ELF-1 (cell line): Measurements from ENCODE around the gene GPANK1.

ENCODE experiments used
- DNase-seq: peaks from one replicate; pipeline ENCODE4 v3.0.0-alpha.2; 2016; ENCODE audit warnings: low read depth, low spot score

Gene GPANK1

DNA sequence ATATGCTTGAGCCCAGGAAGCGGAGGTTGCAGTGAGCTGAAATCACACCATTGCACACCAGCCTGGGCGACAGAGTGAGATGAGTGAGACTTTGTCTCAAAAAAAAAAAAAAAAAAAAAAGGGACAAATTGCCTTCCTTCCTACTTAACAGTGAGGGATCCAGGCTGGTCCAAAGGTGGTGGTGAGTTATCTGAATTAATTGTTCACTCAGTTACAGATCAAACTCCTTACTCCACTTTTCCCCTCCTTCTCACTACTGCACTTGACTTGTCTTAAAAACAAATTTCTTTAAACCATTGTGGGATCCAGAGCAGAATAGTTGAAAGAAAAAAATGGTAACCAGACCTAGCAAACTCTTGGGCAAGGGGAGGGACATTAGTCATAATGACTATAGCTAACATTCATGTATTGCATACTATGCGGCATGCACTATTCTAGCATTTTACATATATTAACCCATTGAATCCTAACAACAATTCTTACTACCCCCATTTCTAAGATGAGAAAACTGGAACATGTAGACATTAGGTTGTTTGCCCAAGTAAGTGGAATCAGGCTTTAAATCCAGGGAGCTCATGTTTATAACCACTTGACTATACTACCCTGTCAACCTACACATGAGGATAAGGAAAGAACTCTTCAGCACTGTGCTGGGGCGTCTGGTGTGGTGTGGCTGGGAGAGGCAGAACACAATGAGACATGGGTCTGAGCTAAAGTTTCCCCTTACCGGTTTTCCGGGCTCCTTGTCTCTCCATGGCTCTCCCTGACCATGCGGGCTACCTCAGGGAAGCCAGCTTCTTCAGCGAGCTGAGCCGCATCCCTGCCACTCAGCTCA is 1.5 kb downstream of the GPANK1 start:
- no peak for DNase-seq

DNA sequence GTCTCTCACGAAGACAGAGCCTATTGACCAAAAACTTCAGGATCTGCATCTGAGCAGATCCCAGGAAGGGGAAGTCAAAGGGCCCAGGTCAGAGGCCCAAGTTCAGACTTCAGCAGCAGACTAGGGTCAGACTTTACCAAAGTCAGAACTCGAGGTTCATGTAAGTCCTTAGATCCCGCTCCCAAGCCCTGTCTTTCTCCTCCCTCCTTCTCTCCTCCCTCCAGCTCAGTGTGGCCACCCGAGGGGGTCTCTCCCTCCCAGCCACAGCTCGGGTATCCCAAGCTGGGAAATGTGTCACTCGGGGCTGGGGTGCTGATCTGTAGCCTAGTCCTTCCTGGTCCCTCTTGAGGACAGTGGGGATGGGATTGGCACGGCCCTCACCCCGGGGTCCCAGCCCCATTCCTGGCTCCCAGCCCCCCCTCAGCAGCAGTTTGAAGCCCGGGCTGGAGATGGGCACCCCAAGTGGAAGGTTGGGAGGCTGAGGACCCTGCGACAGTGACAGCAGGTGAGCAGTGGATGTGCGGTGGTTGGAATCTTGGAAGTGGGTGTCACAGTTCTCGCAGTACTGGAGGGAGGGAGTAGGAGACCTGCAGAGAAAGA is 2.6 kb downstream of the GPANK1 start:
- no peak for DNase-seq

DNA sequence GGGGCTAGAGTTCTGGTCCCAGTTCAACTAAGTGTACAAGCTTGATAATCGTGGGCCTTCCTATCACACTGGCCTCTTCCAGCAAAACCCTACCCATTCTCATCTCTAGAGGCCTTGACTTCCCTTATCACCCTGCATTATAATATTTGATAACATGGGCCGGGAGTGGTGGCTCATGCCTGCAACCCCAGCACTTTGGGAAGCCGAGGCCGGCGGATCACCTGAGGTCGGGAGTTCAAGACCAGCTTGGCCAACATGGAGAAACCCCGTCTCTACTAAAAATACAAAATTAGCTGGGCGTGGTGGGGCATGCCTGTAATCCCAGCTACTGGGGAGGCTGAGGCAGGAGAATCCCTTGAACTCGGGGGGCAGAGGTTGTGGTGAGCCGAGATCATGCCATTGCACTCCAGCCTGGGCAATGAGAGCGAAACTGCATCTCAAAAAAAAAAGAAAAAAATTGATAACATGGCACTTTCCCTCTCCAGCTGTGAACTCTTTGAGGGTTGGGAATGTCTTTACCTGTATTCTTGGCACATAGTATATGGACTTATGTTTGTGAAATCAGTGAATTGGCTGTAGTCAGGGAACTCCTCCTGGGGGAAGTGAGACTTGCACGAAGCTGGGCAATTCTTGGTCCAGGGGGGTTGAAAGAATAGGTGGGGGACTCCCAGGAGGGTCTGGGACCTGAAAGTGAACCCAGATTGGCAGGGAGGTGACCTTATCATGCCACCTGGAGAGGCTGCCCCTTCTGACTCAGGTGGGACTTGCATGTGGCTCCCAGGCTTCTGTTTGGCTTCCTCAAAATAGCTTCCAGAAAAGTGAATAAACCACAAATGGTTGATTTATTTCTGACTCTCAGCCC is 3.3 kb downstream of the GPANK1 start:
- no peak for DNase-seq

DNA sequence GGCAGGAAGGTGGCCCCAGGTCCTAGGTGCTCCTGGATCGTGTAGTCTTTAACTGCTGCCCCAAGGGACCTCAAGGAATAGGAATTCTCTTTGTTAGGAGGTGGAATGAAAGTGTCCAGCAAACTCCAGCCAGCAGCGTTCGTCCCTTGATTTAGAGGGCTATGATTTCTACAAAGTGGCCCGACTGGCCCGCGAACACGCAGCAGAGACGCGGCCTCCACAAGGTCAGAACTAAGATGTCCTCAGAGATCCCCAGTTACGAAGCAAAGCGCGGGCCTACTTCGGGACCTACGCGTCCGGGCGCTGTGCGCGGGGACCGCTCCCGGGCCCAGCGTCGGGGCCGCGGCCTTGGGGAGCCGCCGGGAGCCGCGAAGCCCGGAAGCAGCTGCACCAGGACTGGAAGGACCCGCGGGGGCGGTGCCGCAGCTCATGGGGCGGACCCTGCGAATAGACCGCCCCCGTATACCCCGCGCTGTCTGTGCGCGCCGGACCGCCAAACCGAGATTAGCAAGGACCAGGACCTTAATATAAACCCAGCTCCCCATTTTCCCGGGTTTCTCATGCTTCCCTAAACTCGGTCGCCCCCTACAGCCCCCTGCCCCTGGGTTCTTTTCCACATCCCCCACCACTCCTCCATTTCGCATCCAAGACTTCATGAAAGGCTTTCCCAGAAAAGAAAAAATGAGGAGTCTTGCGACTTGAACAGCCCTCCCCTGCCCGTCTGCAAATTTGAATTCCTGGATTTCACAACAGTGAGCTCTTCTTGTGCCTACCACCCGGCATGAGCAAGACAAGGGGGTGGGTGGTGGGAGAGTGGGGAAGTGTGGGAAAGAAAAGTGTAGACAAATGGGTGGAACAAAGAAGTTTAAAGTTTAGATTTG is 4.2 kb downstream of the GPANK1 start, which contains the start of gene C6orf47:
Gene C6orf47 (minus strand): TSS at position 398 of the 881 bp plus-strand sequence. CDS start 831 bp downstream, outside the sequence.
- DNase-seq = peak; percentile 87

DNA sequence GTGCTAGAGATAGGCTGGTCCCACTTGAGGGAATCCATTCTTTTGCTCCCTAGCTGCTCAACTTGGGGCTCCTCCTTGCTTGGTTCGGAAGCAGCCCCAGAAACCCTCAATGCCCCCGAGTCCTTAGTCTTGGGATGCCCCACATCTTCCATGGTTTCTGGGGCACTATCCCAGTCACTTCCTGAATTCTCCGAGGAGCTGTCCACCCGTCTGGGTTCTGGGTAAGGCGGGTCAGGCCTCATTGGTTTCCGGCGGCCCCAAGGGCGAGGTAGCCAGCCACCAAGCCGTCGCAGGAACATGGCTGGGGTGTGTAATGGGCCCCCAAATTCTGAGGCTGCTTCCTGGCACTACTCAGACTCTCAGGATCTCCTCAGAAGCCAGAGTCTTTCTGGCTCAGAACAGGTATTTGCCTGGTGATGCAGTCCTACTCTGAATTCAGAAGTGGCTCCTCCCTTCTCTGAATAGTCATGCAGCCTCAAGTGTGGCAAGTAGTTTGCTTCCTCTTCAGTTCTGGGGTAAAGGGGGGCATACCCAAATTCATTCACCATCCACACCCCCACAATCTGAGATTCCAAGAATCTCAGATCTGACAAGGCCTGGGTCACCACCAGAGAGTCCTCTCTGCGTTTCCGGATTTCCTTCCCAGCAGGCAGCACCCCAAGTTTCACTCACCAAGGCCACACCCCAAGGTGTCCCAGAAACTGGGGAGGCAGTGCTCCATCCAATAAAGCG is 5.0 kb downstream of the GPANK1 start:
- peak; percentile 38 for DNase-seq

DNA sequence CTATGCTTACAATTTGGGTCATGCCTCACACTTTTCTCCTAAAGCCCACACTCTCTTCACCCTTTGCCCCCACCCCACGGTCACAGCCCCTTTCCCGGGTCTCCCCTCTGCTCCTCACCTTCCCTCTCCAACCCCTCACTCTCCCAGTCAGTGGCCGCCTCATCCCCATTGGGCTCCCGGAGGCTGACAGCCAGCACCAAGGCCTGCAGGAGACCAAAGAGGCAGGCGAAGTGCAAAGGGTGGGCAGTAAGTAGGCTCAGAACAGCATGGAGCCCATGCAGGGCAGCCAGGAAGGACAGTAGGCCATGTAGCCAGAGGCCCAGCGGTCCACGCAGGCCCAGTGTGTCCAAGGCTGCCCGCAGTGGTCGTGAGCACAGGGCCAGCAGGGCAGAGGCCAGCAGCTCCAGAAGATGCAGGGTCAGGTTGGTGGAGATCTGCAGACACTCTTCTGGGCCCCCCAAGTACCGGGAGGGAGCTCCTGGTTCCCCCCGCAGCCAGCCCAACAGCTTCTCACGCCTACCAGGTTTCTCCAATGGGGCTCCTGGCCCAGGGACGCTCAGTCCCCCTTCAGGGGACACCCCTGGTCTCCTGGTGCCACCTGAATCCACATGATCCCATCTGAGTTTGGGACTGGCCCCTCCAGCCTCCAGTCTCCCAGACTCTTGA is 5.7 kb downstream of the GPANK1 start:
- no peak for DNase-seq

DNA sequence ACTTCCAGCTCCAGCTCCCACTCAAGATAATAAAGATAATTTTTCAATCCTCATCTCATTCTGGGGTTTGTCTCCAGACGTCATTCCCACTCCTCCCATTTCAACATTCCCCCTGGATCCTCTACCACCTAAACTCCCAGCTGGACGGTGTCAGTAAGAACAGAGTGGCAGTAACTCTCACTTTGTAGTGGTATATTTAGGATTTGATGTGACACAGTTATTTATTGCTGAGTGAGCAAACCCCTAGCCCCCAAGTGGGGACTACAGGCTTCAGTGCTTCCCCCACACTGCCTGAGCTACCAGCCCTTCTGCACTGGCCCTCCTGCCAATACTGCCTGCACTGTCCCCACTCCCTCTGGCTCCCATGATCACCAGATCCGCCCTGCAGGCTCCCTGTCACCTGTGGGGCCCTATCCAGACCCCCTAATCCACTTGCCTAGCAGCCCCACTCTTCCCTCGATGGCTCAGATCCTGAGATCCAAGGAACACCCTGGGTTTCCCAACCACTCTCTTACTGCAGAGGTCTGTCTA is 6.6 kb downstream of the GPANK1 start:
- no peak for DNase-seq

DNA sequence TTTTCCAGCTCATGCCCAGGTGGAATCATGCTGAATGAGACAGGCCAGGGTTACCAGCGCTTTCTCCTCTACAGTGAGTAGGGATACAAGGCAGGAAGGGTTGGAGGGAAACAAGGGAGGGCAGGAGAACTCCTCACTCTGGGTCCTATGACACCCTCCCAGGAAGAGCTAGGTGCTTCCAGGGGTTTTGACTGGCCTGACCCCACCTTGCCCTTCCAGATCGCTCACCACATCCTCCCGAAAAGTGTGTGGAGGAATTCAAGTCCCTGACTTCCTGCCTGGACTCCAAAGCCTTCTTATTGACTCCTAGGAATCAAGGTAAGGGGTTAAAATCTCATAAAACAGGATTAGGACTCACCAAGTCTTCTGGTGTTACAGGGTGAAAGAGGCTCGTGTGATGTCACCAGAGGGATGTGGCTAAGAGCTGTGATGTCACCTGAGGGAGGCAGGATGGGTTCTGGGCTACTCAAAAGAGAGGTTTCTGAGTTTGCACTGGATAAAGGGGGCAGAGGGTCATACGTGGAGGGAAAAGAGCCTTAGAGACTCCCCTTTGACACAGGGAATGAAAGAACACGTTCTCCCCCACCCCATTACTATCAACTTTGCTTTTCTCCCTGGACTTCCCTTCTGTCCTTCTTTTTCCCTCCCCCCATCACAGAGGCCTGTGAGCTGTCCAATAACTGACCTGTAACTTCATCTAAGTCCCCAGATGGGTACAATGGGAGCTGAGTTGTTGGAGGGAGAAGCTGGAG is 7.2 kb downstream of the GPANK1 start:
- DNase-seq = no peak

DNA sequence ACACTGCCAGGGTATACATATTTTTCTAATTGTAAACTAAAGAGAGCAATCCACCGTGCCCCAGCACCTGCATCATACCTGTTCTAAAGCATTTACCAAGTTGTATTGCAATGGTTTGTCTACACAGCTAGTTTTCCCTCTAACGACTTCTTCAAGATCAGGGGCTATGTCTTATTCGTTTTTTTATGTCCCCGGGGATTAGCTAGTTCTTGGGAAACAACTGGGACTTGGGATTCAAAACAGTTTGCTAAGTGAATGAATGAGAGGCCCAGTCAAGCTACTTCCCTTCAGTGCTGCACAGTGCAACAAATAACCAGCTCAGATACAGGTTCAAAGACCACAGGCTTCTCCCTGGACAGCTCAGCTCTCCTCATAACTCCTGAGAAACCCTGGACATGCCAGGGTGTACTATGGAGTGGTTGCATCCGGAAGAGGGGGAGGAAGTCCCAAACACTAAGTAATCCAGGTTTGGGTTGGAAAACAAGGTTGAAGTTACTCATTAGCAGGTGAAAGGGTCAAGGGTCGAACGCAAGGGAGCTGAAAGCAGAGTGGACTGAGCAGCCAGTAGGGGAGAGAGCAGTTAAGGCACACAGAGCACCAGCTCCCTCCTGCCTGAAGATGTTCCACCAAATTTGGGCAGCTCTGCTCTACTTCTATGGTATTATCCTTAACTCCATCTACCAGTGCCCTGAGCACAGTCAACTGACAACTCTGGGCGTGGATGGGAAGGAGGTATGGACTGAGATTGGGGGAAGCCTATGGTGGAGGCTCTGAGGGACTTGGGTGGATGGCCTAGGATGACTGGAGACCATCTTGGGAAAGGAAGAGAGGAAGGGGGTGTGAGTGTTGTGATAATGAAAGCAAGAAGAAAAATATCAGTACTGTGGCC is 9.2 kb downstream of the GPANK1 start, which contains the start of gene APOM:
Gene APOM (plus strand): TSS at position 546 of the 889 bp plus-strand sequence. CDS start 73 bp downstream, at position 619.
- no peak for DNase-seq

DNA sequence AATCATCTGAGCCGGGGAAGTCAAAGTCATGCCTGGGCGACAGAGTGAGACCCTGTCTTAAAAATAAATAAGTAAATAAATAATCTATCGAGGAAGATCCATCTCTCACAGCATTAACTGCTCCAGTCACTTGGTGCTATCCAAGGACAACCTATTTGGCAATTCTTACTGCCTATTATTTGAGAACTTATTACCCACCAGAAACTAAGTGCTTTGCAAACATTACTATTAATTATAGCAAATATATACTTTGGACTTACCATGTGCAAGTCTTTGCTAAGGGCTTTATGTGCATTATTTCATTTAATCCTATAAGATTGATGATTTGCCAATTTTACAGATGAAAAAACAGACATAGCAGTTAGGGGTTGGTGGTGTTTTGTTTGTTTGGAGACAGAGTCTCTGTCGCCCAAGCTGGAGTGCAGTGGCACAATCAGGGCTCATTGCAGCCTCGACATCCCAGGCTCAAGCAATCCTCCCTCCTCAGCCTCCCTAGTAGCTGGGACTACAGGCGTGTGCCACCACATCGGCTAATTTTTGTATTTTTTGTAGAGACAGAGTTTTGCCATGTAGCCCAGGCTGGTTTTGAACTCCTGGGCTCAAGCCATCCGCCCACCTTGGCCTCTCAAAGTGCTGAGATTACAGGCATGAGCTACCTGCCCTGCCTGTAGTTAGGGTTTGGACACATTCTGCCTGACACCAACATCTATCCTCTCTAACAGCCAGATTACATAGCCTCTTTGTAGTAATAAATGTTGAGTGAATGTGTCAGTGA is 10.0 kb downstream of the GPANK1 start:
- no peak for DNase-seq

DNA sequence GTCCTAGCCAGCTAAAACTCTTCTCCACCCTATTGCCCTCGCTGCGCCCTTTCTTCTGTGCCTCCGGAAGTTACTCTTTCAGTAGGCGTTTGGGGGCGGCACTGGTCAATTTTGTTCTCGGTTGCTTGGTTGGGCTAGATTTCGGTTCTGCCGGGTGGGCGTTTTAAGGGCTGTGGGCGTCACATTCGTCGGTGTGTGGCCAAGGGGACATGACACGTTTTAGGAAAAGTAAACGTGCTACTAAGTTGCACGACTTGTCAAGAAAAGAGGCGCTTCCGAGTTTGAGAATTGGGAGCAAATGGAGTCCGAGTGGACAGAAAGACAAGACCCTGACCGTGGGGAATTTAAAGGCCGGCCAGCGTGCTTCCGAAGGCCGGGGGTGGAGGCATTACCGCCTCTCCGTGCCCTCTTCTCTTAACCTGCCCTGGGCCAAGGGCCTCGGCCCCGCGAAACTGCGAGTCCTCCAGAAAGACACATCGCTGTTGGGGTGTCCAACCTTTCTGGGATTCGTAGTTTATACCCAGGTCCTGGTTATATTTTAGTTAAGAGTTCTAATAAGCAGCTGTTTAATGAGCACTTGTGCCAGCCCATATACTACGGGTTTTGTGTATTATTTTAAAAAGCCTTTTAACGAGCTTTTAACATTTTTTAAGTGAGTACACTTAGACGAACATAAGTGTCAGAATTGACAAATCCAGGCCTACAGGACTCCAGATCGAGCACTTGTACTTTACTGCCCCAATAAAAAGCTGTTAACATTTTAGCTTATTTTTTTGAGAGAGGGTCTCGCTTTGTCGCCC is 11.7 kb downstream of the GPANK1 start:
- DNase-seq = peak; percentile 98

DNA sequence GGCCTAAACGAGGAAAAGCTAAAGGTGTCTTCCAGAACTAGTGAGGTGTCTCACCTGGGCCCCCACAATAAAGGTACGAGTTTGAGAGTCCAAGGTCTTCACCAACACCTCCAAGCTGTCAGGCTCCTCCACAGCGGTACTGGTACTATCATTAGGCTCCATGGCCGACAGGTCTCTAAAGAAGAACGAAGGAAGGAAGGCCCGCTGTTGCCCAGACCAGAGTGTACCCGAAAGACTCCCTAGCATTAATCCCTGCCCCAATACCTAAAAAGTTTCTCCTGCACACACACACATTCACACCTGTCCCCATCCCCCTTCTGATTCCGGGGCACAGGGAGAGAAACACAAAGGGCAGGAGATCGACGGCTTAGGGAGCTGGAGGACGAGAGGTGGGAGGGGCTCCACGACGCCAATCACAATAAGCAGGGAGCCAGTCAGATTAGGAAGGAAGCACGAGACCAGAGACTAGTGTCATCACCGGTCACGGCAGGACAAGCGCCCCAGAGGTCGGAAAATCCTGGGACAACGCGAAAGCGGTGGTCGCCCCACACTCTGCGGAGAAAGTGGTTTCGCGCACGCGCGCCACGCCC is 13.1 kb downstream of the GPANK1 start:
- DNase-seq = peak; percentile 93

DNA sequence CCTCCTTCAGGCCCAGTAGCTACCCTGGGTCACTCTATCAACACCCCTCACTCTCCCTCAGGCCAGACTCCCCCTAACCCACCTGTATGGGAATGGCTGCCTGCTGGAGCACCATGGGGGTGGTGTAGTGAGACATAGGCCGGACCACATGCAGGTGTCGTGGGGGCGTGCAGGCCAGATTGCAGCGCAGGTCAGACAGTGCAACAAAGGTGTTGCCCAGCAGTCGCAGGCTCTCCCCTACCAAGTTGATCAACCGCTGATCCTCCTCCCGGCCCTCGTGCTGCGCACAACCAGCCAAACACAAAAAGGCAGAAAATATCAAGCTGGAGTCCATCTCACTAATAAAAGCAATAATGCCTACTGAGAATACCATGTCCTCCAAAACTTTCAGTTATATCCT is 19.5 kb downstream of the GPANK1 start:
- DNase-seq = no peak

DNA sequence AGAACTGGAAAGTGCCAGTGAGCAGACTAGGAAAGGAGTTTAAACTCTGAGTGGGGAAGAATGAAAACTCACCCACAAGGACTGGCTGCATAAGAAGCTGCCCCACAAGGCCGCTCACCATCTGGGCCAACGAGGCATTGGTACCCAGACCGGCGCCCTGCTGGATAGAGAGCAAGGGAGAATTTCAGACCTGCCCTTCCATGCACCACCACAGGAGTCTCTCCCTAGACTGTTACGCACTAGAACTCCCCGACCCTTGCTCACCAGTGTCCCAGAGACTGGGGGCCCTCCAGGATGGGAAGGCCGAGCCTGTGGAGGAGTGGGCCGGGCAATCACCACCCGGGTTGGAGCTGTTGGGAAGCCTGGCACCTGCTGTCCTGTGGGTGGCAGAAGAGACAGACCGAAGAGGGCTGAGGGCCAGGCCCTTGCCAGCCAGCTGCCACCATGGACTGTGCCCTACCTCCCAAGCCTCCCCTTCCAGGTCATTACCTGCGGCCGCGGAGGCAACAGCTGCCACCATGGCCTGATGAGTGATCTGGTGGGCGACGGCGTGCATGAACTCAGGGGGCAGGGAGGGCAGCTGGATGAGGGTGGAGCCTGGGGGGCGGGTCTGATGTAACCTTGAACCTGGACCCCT is 20.9 kb downstream of the GPANK1 start:
- DNase-seq = no peak
